ENCODE measurements around the gene MYL11.

- TF ChIP-seq POLR2A (IDR thresholded peaks at IDR 0.05; ENCODE audit: extremely low read depth, insufficient read length) (no peak), CTCF (IDR thresholded peaks at IDR 0.05; ENCODE audit: low read depth, low read length) (no peak), MAX (IDR thresholded peaks at IDR 0.05; ENCODE audit: low read depth, low read length) (no peak)
Observed at GRCh38 chr16:30342751-30343490, 31.7 kb upstream of the MYL11 start.

Measured in NB4 (cell line).